Stimulated activated CD8-positive, alpha-beta memory T cell treated with anti-CD3 and anti-CD28 coated beads, Interleukin-12 subunit alpha, Interleukin-12 subunit beta, amount 100 ng/mL, for 4 hours (primary cell): ENCODE results near the gene CNN3.

Source experiments
- DNase-seq: peaks from one replicate; pipeline ENCODE4 v3.0.0-alpha.2; 2020; ENCODE audit warnings: low read depth

CNN3 gene

GRCh38 chr1:94856004-94856403 lies 70.9 kb downstream of the CNN3 start:
- DNase-seq, result no peak

GRCh38 chr1:94855307-94855700 lies 71.6 kb downstream of the CNN3 start:
- no peak for DNase-seq

- DNase-seq, result peak; percentile 54
Measured at GRCh38 chr1:94854458-94855306, 72.2 kb downstream of the CNN3 start.

- DNase-seq, result no peak
Measured at GRCh38 chr1:94852788-94853187, 74.1 kb downstream of the CNN3 start.

GRCh38 chr1:94851571-94851970 lies 75.3 kb downstream of the CNN3 start:
- DNase-seq, result no peak
